Loucy (cell line): ENCODE measurements around the gene RHBDF2.

Experiments
- CTCF ChIP-seq: fragments of 200-600 bp; sonication (generic); conservative IDR thresholded peaks from 2 replicates; pipeline ENCODE4 v1.5.1; 2014; ENCODE audit warnings: mild to moderate bottlenecking, antibody characterized with exemption, low read length
- EZH2phosphoT487 ChIP-seq: fragments of 200-600 bp; IDR thresholded peaks from 2 replicates; pipeline ENCODE4 v1.6.1; 2018; ENCODE audit warnings: antibody characterized with exemption, mild to moderate bottlenecking, moderate library complexity, borderline replicate concordance

GRCh38 chr17:76471498-76472257, 29.5 kb downstream of the RHBDF2 start:
- TF ChIP-seq CTCF (no peak), EZH2phosphoT487 (no peak)
